GM23338 (cell line): ENCODE data around the gene FXYD7. TPM values are rescaled to one million over a fixed set of nuclear protein-coding genes. Genes with fewer than 3 reads are reported as not detected.

Experiments used
- ATAC-seq: fragments of 200-7000 bp; cut with Tn5 transposase; 3 replicates; pipeline ENCODE4 v1.9.1; 2020
- DNase-seq: peaks from one replicate; pipeline ENCODE4 v3.0.0-alpha.2; 2015; ENCODE audit warnings: low spot score
- H2AFZ ChIP-seq: fragments of 200-600 bp; sonication (generic); 2 replicates; pipeline ENCODE4 v1.8.0; 2016; ENCODE audit warnings: antibody characterized with exemption, mild to moderate bottlenecking, moderate library complexity
- H3F3A ChIP-seq: fragments of 200-600 bp; sonication (generic); replicated peaks from 2 replicates; pipeline ENCODE4 v1.8.0; 2017; ENCODE audit warnings: antibody characterized with exemption, mixed run types, low read depth
- H3K27ac ChIP-seq: fragments of 200-600 bp; sonication (generic); 2 replicates; pipeline ENCODE4 v1.6.1; 2016; ENCODE audit warnings: low read depth
- H3K27me3 ChIP-seq: fragments of 200-600 bp; sonication (generic); 2 replicates; pipeline ENCODE4 v1.8.0; 2016; ENCODE audit warnings: mild to moderate bottlenecking, mixed run types, moderate library complexity; ENCODE audit not compliant: insufficient read depth
- H3K36me3 ChIP-seq: fragments of 200-600 bp; sonication (generic); 2 replicates; pipeline ENCODE4 v1.8.0; 2016; ENCODE audit warnings: mild to moderate bottlenecking; ENCODE audit not compliant: insufficient read depth
- H3K4me1 ChIP-seq: fragments of 200-600 bp; sonication (generic); 2 replicates; pipeline ENCODE4 v1.8.0; 2016; ENCODE audit warnings: mild to moderate bottlenecking, moderate library complexity; ENCODE audit not compliant: insufficient read depth
- H3K4me2 ChIP-seq: fragments of 200-600 bp; sonication (generic); 2 replicates; pipeline ENCODE4 v1.7.1; 2017; ENCODE audit warnings: mixed run types
- H3K4me3 ChIP-seq: fragments of 200-600 bp; sonication (generic); 2 replicates; pipeline ENCODE4 v1.6.1; 2016; ENCODE audit warnings: mixed run types
- H3K79me2 ChIP-seq: fragments of 200-600 bp; sonication (generic); replicated peaks from 2 replicates; pipeline ENCODE4 v1.8.0; 2017; ENCODE audit warnings: mild to moderate bottlenecking; ENCODE audit not compliant: insufficient read depth
- H3K9me2 ChIP-seq: fragments of 200-600 bp; sonication (generic); 2 replicates; pipeline ENCODE4 v1.8.0; 2017; ENCODE audit not compliant: insufficient read depth
- H4K20me1 ChIP-seq: fragments of 200-600 bp; sonication (generic); replicated peaks from 2 replicates; pipeline ENCODE4 v1.8.0; 2017; ENCODE audit warnings: mild to moderate bottlenecking; ENCODE audit not compliant: insufficient read depth
- H3K27ac Mint-ChIP-seq: 2 replicates; pipeline ENCODE4 v1.8.0; 2020; ENCODE audit warnings: inconsistent platforms, mild to moderate bottlenecking, moderate library complexity, mixed read lengths
- H3K27me3 Mint-ChIP-seq: 3 replicates; pipeline ENCODE4 v1.8.0; 2022; ENCODE audit warnings: low read depth, mild to moderate bottlenecking, moderate library complexity, mixed read lengths, inconsistent platforms; ENCODE audit not compliant: insufficient read depth, poor library complexity
- H3K36me3 Mint-ChIP-seq: 3 replicates; pipeline ENCODE4 v1.8.0; 2021; ENCODE audit warnings: low read depth, mild to moderate bottlenecking, inconsistent platforms, moderate library complexity, mixed read lengths
- H3K4me1 Mint-ChIP-seq: 3 replicates; pipeline ENCODE4 v1.8.0; 2020; ENCODE audit warnings: mild to moderate bottlenecking, inconsistent platforms, mixed read lengths
- H3K4me3 Mint-ChIP-seq: 3 replicates; pipeline ENCODE4 v1.8.0; 2021; ENCODE audit warnings: moderate library complexity, mild to moderate bottlenecking, inconsistent platforms, mixed read lengths
- H3K9me3 Mint-ChIP-seq: 3 replicates; pipeline ENCODE4 v1.8.0; 2020; ENCODE audit warnings: moderate library complexity, mild to moderate bottlenecking, inconsistent platforms, mixed read lengths
- CREB1 ChIP-seq: fragments of 250-450 bp; sonication (Bioruptor Pico); IDR thresholded peaks from 2 replicates; pipeline ENCODE4 v1.5.0; 2020; ENCODE audit warnings: low read depth, mild to moderate bottlenecking, moderate library complexity
- CTCF ChIP-seq, 2 experiments: fragments of 200-600 bp in 1 of 2; sonication (generic) in 1 of 2; conservative IDR thresholded peaks; 2 replicates each; pipeline versions ENCODE4 v1.5.1 to v1.6.1; 2016 to 2017; ENCODE audit warnings: antibody characterized with exemption in 2 of 2, low read depth in 2 of 2, mild to moderate bottlenecking in 2 of 2, moderate library complexity in 1 of 2
- ETS1 ChIP-seq: IDR thresholded peaks from 2 replicates; pipeline ENCODE4 v1.6.1; 2016; ENCODE audit warnings: antibody characterized with exemption
- EZH2 ChIP-seq: fragments of 200-600 bp; sonication (generic); IDR thresholded peaks from one replicate; pipeline ENCODE4 v1.8.0; 2017; ENCODE audit warnings: antibody characterized with exemption, mild to moderate bottlenecking, low read depth; ENCODE audit not compliant: unreplicated experiment
- EZH2phosphoT487 ChIP-seq: fragments of 200-600 bp; sonication (generic); IDR thresholded peaks from one replicate; pipeline ENCODE4 v1.8.1; 2018; ENCODE audit warnings: antibody characterized with exemption; ENCODE audit not compliant: unreplicated experiment
- JUNB ChIP-seq: IDR thresholded peaks from one replicate; pipeline ENCODE4 v1.6.1; 2016; ENCODE audit warnings: antibody characterized with exemption; ENCODE audit not compliant: unreplicated experiment
- NANOG ChIP-seq: IDR thresholded peaks from 2 replicates; pipeline ENCODE4 v1.6.1; 2016; ENCODE audit warnings: antibody characterized with exemption, borderline replicate concordance
- POLR2AphosphoS5 ChIP-seq: IDR thresholded peaks from 2 replicates; pipeline ENCODE4 v1.6.1; 2016; ENCODE audit warnings: antibody characterized with exemption, low read depth
- REST ChIP-seq: IDR thresholded peaks from one replicate; pipeline ENCODE4 v1.6.1; 2018; ENCODE audit warnings: antibody characterized with exemption; ENCODE audit not compliant: unreplicated experiment
- STAT1 ChIP-seq: IDR thresholded peaks from one replicate; pipeline ENCODE4 v1.6.1; 2016; ENCODE audit warnings: antibody characterized with exemption; ENCODE audit not compliant: unreplicated experiment
- ZNF114 ChIP-seq: fragments of 250-450 bp; sonication (Bioruptor Pico); IDR thresholded peaks from 2 replicates; pipeline ENCODE4 v1.5.0; 2020; ENCODE audit warnings: mild to moderate bottlenecking, moderate library complexity
- ZNF331 ChIP-seq: fragments of 250-450 bp; sonication (Bioruptor Pico); IDR thresholded peaks from 2 replicates; pipeline ENCODE4 v1.5.0; 2020; ENCODE audit warnings: low read depth, mild to moderate bottlenecking, moderate library complexity
- ZNF462 ChIP-seq: fragments of 250-450 bp; sonication (Bioruptor Pico); IDR thresholded peaks from 2 replicates; pipeline ENCODE4 v1.5.0; 2020; ENCODE audit warnings: mild to moderate bottlenecking, moderate library complexity
- polyA plus RNA-seq: library from polyadenylated mRNA; unstranded; fragments of >200 nt; fragmentation: Nextera tagmentation; extraction: Ambion mirVana; gene quantifications from 2 replicates; pipeline ENCODE4 v1.2.1, GENCODE V29; 2016
- total RNA-seq: library from RNA; depleted of rRNA; stranded (reverse); fragments of >200 nt; shearing (Covaris generic); gene quantifications from 2 replicates; pipeline ENCODE4 v1.2.3, GENCODE V29; 2014

Gene FXYD7
- total and polyA plus RNA-seq, 2 experiments from 2014 or later: 9.6 to 44.0 TPM

GRCh38 chr19:35123573-35123972, 19.5 kb upstream of the FXYD7 start:
- DNase-seq (no peak), ATAC-seq (no peak)
- Mint-ChIP-seq H3K27ac (no peak overlapping the region), H3K4me1 (peaks cover 26% of the 10 kb centered on the region; the same call in 2 of the 3 replicates), H3K4me3 (no peak overlapping the region), H3K36me3 (no peaks in the 10 kb centered on the region), H3K9me3 (no peaks in the 10 kb centered on the region), H3K27me3 (peaks cover 10% of the 10 kb centered on the region)
- H3K27me3 ChIP-seq: no peaks in the 10 kb centered on the region
- H3K79me2 ChIP-seq: no peaks in the 10 kb centered on the region
- H3K9me2 ChIP-seq: no peaks in the 10 kb centered on the region
- no peaks in the 10 kb centered on the region for H3F3A ChIP-seq
- 0 out of 2 replicates have a peak overlapping the region, but pooled peaks have one; percentile 67 for H3K4me2 ChIP-seq
- no peak overlapping the region for H3K4me3 ChIP-seq
- no peaks in the 10 kb centered on the region for H4K20me1 ChIP-seq
- peak overlapping the region; percentile 81; the same call in 1 of the 2 replicates for H2AFZ ChIP-seq
- H3K36me3 ChIP-seq: no peaks in the 10 kb centered on the region
- no peak overlapping the region for H3K27ac ChIP-seq
- peaks cover 14% of the 10 kb centered on the region for H3K4me1 ChIP-seq
- no peak for TF ChIP-seq EZH2phosphoT487
- no peak for TF ChIP-seq ZNF462 (CRISPR knock-in tag)
- no peak for TF ChIP-seq CREB1
- TF ChIP-seq POLR2AphosphoS5: no peak
- TF ChIP-seq CTCF (conservative IDR thresholded peaks at IDR 0.05; ENCODE audit: low read depth in 2 of 2): no peak
- no peak for TF ChIP-seq REST
- no peak for TF ChIP-seq ZNF114 (CRISPR knock-in tag)
- no peak for TF ChIP-seq EZH2
- TF ChIP-seq STAT1: no peak
- TF ChIP-seq ETS1: no peak
- TF ChIP-seq ZNF331 (CRISPR knock-in tag): no peak
- TF ChIP-seq JUNB: no peak
- no peak for TF ChIP-seq NANOG
